Neutrophil (primary cell): Measurements from ENCODE around the gene SATB2.

Experiments
- H3K27ac ChIP-seq: fragments of 200-600 bp; sonication (generic); 2 replicates; pipeline ENCODE4 v1.5.1; 2016; ENCODE audit warnings: mild to moderate bottlenecking, moderate library complexity
- H3K27me3 ChIP-seq: fragments of 200-600 bp; sonication (generic); 2 replicates; pipeline ENCODE4 v1.6.0; 2016; ENCODE audit warnings: mild to moderate bottlenecking
- H3K36me3 ChIP-seq: fragments of 200-600 bp; sonication (generic); 2 replicates; pipeline ENCODE4 v1.5.1; 2017
- H3K4me1 ChIP-seq, 2 experiments: fragments of 200-600 bp in 1 of 2; sonication (generic) in 1 of 2; 1 replicate in 1 of 2; 2 replicates in 1 of 2; pipeline versions ENCODE4 v1.5.1 to v1.6.1; 2013 to 2016; ENCODE audit warnings: low read depth in 1 of 2, low read length in 1 of 2, mild to moderate bottlenecking in 1 of 2, moderate library complexity in 1 of 2; ENCODE audit not compliant: control insufficient read depth in 1 of 2, insufficient read depth in 1 of 2
- H3K4me3 ChIP-seq, 2 experiments: fragments of 200-600 bp in 1 of 2; sonication (generic) in 1 of 2; 1 replicate in 1 of 2; 2 replicates in 1 of 2; pipeline ENCODE4 v1.5.1; 2013 to 2016; ENCODE audit warnings: low read depth in 1 of 2, low read length in 1 of 2, mild to moderate bottlenecking in 1 of 2, moderate library complexity in 1 of 2
- H3K9me3 ChIP-seq: fragments of 200-600 bp; sonication (generic); 2 replicates; pipeline ENCODE4 v1.5.1; 2016
- TF ChIP-seq, protein P1 (sequence below): fragments of 200-600 bp; sonication (generic); IDR thresholded peaks from 2 replicates; pipeline ENCODE4 v1.5.1; 2016; ENCODE audit warnings: antibody characterized with exemption

The SATB2 gene

DNA sequence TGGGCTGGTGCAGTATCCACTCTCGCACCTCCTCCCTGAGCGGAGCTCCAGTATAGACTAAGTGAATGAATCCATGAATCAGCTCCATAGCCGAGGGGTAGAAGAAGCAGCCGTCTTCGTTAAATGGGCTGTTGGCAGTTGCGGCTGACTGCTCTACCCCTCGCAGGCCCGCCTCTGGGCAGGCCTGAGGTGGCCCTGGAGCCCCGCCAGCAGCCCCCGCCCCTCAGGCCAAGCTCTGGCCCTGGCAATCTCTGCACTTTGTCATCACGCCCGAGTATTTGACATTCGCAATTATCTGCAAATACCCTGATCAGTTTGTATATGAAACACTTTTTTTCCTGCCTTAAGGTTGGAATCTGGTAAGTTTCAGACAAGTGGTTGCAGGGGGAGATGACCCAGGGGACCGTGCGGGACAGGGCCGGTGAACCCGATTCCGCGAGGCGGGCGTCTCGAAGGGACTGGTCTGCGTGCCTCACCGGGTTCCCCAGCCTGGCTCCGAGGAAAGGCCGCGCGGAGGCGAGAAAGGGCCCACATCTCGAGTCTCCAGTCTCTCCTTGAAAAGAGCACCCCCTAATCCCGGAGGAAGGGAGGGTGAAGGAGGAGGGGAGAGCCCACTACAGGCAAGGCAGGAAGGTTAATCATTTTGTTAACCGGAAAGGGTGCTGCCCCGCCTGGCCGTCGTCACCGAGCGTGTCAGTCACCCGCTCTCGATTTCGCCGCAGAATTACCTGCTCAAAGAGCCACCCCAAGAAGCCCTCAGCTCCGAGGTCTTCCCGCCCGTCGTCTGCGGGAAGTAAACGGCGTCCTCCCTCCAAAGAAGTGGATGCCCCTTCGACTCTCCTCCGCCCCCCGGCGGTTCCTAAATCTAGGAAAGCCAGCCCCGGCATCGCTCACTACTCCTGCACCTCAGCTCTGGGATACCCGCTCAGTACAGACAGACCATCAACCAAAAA lies 11.1 kb upstream of the SATB2 start:
- TF ChIP-seq, protein P1, sequence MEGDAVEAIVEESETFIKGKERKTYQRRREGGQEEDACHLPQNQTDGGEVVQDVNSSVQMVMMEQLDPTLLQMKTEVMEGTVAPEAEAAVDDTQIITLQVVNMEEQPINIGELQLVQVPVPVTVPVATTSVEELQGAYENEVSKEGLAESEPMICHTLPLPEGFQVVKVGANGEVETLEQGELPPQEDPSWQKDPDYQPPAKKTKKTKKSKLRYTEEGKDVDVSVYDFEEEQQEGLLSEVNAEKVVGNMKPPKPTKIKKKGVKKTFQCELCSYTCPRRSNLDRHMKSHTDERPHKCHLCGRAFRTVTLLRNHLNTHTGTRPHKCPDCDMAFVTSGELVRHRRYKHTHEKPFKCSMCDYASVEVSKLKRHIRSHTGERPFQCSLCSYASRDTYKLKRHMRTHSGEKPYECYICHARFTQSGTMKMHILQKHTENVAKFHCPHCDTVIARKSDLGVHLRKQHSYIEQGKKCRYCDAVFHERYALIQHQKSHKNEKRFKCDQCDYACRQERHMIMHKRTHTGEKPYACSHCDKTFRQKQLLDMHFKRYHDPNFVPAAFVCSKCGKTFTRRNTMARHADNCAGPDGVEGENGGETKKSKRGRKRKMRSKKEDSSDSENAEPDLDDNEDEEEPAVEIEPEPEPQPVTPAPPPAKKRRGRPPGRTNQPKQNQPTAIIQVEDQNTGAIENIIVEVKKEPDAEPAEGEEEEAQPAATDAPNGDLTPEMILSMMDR: no peak
- H3K27me3 ChIP-seq: peaks cover 100% of the 10 kb centered on the region
- H3K36me3 ChIP-seq: no peaks in the 10 kb centered on the region
- H3K27ac ChIP-seq: no peak overlapping the region
- H3K4me3 ChIP-seq: no peak overlapping the region
- H3K9me3 ChIP-seq: no peaks in the 10 kb centered on the region
- H3K4me1 ChIP-seq: peaks cover 6 to 22% of the 10 kb centered on the region in 2 experiments

DNA sequence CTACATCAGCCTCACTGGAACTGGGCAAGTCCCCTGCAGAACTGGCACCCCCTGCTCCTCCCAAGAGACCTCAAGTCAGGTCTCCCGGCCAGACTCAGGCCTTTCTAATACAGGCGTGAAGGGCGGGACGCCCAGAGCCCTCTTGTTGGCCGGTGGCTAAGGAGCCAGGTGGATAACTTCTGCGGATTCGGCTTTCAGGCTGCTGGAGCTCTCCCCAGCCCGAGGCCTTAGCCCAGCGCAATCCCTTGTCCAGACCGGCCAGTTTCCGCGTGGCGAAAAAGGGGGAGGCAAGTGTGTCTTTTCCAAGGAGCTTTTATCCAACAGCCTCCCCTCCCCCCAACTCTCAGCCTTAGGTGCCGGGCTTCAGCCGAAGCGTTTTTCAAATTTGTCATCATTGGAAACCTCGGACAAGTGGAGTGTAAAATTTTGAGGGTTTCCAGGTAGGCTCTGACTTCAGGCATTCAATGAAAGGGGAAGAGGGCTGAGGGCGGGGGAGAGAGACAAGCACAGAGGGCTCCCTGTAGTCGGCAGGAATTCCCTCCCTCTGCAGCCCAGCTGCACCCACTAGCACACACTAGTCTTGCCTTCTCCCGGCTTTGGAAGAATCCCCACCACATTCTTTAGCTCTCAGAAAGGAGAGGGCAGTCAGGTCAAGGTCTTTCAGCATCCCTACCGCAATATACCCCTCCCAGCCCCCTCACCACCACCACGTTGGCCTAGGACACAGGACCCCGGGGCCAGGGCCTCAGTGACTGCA lies 9.5 kb upstream of the SATB2 start:
- Histone ChIP-seq H3K36me3 (no peaks in the 10 kb centered on the region), H3K4me3 (no peak overlapping the region), H3K9me3 (peaks cover 7% of the 10 kb centered on the region), H3K27ac (no peak overlapping the region), H3K27me3 (peaks cover 100% of the 10 kb centered on the region), H3K4me1 (peaks cover 18 to 38% of the 10 kb centered on the region in 2 experiments)
- TF ChIP-seq, protein P1: no peak

DNA sequence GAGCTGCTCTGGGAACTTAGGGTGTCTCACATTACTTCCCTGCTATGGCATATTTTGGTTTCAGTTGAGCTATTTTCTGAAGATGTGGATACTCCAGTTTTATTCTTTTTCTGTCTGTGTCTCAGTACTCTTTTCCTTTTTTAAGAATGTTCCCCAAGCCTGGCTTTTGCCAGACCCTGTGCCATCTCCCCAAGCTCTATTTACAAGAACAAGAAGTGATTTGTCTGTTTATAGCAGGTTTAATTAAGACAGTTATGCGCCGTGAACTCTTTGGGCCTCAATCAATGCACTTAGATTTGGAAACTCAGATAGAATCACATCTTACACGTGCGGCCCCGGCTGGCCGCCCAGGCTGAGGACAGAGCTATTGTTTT lies 8.9 kb upstream of the SATB2 start:
- H3K9me3 ChIP-seq: peaks cover 11% of the 10 kb centered on the region
- H3K27ac ChIP-seq: no peak overlapping the region
- H3K4me1 ChIP-seq: peaks cover 20 to 42% of the 10 kb centered on the region in 2 experiments
- H3K27me3 ChIP-seq: peaks cover 100% of the 10 kb centered on the region
- H3K36me3 ChIP-seq: no peaks in the 10 kb centered on the region
- TF ChIP-seq, protein P1: no peak
- H3K4me3 ChIP-seq: no peak overlapping the region

DNA sequence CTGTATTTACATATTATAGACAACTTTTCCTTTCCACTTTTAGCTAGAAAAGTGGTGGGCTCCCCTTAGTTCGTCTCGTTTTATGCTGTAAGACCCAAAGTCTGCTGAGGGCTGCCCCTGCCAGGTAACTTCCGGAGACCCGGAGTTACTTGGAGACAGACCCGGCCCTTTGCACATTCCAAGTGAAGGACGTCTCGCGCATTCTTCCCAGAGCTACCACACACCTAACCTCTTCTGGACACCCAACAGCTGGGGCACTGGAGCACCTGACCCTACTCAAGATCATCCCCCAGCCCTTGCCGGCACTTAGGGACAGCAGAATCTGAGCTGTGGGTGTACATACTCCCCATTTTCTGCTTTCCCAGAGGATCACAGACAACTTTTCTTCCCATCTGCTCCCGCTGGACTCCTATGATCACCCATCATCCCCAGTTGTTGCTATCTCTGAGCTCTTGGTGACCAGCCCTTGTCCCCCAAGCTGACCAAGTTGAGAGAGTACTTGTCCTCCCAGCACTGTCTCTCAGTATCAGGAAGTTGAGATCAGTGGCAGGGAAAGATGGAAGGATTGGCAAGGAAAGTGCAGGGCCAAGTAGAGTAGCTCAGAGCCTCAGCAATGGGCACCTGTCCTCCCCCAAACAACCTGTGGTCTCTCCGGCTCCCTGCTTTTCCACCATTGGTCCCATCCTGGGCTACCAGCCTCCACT lies 8.4 kb upstream of the SATB2 start:
- H3K4me1 ChIP-seq: peaks cover 20 to 37% of the 10 kb centered on the region in 2 experiments
- peaks cover 100% of the 10 kb centered on the region for H3K27me3 ChIP-seq
- H3K27ac ChIP-seq: no peak overlapping the region
- TF ChIP-seq, protein P1: no peak
- H3K9me3 ChIP-seq: peaks cover 11% of the 10 kb centered on the region
- no peaks in the 10 kb centered on the region for H3K36me3 ChIP-seq
- H3K4me3 ChIP-seq: no peak overlapping the region

DNA sequence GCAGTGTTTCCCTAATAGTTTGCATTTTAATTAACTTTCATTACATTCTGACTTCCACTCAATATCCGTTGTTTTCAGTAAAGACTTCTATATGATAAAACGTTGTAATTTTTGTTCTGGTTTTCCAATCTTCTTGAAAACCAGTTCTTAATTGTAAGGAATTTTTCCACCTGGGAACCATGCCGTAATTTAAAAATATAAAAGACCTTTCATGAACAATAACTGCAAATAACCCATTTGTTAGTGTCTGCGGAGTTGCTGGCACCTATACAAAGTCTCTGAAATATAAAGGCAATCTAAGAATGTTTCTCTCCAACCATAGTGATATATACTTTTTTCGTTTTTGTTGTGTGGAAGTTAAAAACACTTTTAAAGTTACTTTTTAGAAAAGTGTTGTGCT lies 7.7 kb upstream of the SATB2 start:
- peaks cover 25 to 40% of the 10 kb centered on the region in 2 experiments for H3K4me1 ChIP-seq
- peaks cover 11% of the 10 kb centered on the region for H3K9me3 ChIP-seq
- H3K4me3 ChIP-seq: no peak overlapping the region
- no peak overlapping the region for H3K27ac ChIP-seq
- TF ChIP-seq, protein P1: no peak
- peaks cover 100% of the 10 kb centered on the region for H3K27me3 ChIP-seq
- no peaks in the 10 kb centered on the region for H3K36me3 ChIP-seq
